Activated CD4-positive, alpha-beta T cell treated with anti-CD3 and anti-CD28 coated beads for 24 hours (primary cell): ENCODE results near the gene CEND1.

Experiments used
- DNase-seq, 2 donors: peaks; one replicate each; pipeline ENCODE4 v3.0.0-alpha.2; 2020; ENCODE audit warnings: low read depth in 2 of 2

Gene CEND1

GRCh38 chr11:777288-778255, 12.3 kb downstream of the CEND1 start, which contains the start of gene GATD1:
Gene GATD1 (minus strand): TSS chr11:777487. CDS start chr11:777462, 25 bp downstream.
- DNase-seq: peak; percentile 88 to 92

GRCh38 chr11:776561-777287, 13.2 kb downstream of the CEND1 start:
- no peak for DNase-seq

- DNase-seq: no peak
Observed at GRCh38 chr11:776263-776560, 13.7 kb downstream of the CEND1 start.

- no peak for DNase-seq
Observed at GRCh38 chr11:774873-775592, 14.9 kb downstream of the CEND1 start.

- DNase-seq: no peak
Observed at GRCh38 chr11:773830-774229, 16.1 kb downstream of the CEND1 start.

GRCh38 chr11:773425-773824, 16.5 kb downstream of the CEND1 start:
- no peak for DNase-seq

- no peak for DNase-seq
Observed at GRCh38 chr11:772429-773390, 17.2 kb downstream of the CEND1 start.

GRCh38 chr11:771617-772204, 18.2 kb downstream of the CEND1 start:
- no peak for DNase-seq

GRCh38 chr11:770642-771616, 19.0 kb downstream of the CEND1 start:
- DNase-seq: no peak

- no peak for DNase-seq
Observed at GRCh38 chr11:769887-770641, 19.8 kb downstream of the CEND1 start.

GRCh38 chr11:767238-767637, 22.7 kb downstream of the CEND1 start:
- no peak for DNase-seq

- no peak for DNase-seq
Observed at GRCh38 chr11:766936-767210, 23.0 kb downstream of the CEND1 start.

- no peak for DNase-seq
Observed at GRCh38 chr11:766106-766935, 23.6 kb downstream of the CEND1 start.

- DNase-seq: no peak
Observed at GRCh38 chr11:765802-766091, 24.1 kb downstream of the CEND1 start.

- no peak for DNase-seq
Observed at GRCh38 chr11:765025-765801, 24.7 kb downstream of the CEND1 start.

- DNase-seq: no peak
Observed at GRCh38 chr11:764322-765024, 25.4 kb downstream of the CEND1 start.
